ENCODE data around the gene HERC3. TPM values are rescaled to one million over a fixed set of nuclear protein-coding genes. Genes with fewer than 3 reads are reported as not detected.

Gene HERC3
- total and polyA plus RNA-seq, 2 experiments from 2014 or later = 2.2 to 2.4 TPM

DNA sequence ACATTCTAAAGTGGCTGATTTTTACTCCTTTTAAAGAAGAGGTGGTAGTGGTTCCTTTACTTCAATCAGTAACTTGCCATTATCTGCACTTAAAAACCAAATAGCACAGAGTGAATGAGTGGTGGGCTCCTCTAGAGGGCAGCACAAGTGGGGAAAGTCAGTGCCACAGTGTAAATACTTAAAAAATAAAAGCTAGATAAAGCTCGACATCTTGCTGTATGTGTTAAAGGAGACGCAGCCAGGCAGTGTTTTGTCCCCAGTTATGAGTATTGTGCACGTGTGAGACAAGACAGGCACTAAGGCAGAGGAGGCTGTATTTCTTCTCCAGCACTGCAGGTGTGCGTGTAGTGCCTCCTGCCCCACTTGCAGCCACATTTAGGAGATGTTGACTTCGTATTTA is 80.7 kb downstream of the HERC3 start:
- DNase-seq (ENCODE audit: low spot score) = peak; percentile 79
- no peak overlapping the region for H3K4me3 ChIP-seq
- ATAC-seq = peak; percentile 93
- no peak overlapping the region for H2AFZ ChIP-seq
- TF ChIP-seq, protein P1, sequence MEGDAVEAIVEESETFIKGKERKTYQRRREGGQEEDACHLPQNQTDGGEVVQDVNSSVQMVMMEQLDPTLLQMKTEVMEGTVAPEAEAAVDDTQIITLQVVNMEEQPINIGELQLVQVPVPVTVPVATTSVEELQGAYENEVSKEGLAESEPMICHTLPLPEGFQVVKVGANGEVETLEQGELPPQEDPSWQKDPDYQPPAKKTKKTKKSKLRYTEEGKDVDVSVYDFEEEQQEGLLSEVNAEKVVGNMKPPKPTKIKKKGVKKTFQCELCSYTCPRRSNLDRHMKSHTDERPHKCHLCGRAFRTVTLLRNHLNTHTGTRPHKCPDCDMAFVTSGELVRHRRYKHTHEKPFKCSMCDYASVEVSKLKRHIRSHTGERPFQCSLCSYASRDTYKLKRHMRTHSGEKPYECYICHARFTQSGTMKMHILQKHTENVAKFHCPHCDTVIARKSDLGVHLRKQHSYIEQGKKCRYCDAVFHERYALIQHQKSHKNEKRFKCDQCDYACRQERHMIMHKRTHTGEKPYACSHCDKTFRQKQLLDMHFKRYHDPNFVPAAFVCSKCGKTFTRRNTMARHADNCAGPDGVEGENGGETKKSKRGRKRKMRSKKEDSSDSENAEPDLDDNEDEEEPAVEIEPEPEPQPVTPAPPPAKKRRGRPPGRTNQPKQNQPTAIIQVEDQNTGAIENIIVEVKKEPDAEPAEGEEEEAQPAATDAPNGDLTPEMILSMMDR (conservative IDR thresholded peaks at IDR 0.05; ENCODE audit: low read depth in 2 of 2) = peak; percentile 82 to 88
- TF ChIP-seq, protein P2, sequence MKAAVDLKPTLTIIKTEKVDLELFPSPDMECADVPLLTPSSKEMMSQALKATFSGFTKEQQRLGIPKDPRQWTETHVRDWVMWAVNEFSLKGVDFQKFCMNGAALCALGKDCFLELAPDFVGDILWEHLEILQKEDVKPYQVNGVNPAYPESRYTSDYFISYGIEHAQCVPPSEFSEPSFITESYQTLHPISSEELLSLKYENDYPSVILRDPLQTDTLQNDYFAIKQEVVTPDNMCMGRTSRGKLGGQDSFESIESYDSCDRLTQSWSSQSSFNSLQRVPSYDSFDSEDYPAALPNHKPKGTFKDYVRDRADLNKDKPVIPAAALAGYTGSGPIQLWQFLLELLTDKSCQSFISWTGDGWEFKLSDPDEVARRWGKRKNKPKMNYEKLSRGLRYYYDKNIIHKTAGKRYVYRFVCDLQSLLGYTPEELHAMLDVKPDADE (IDR thresholded peaks at IDR 0.05) = no peak
- TF ChIP-seq EZH2phosphoT487 (IDR thresholded peaks at IDR 0.05; ENCODE audit: unreplicated experiment) = no peak
- TF ChIP-seq, protein P3, sequence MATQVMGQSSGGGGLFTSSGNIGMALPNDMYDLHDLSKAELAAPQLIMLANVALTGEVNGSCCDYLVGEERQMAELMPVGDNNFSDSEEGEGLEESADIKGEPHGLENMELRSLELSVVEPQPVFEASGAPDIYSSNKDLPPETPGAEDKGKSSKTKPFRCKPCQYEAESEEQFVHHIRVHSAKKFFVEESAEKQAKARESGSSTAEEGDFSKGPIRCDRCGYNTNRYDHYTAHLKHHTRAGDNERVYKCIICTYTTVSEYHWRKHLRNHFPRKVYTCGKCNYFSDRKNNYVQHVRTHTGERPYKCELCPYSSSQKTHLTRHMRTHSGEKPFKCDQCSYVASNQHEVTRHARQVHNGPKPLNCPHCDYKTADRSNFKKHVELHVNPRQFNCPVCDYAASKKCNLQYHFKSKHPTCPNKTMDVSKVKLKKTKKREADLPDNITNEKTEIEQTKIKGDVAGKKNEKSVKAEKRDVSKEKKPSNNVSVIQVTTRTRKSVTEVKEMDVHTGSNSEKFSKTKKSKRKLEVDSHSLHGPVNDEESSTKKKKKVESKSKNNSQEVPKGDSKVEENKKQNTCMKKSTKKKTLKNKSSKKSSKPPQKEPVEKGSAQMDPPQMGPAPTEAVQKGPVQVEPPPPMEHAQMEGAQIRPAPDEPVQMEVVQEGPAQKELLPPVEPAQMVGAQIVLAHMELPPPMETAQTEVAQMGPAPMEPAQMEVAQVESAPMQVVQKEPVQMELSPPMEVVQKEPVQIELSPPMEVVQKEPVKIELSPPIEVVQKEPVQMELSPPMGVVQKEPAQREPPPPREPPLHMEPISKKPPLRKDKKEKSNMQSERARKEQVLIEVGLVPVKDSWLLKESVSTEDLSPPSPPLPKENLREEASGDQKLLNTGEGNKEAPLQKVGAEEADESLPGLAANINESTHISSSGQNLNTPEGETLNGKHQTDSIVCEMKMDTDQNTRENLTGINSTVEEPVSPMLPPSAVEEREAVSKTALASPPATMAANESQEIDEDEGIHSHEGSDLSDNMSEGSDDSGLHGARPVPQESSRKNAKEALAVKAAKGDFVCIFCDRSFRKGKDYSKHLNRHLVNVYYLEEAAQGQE (IDR thresholded peaks at IDR 0.05; ENCODE audit: unreplicated experiment) = no peak
- TF ChIP-seq JUNB (IDR thresholded peaks at IDR 0.05; ENCODE audit: unreplicated experiment) = no peak
- TF ChIP-seq, protein P4, sequence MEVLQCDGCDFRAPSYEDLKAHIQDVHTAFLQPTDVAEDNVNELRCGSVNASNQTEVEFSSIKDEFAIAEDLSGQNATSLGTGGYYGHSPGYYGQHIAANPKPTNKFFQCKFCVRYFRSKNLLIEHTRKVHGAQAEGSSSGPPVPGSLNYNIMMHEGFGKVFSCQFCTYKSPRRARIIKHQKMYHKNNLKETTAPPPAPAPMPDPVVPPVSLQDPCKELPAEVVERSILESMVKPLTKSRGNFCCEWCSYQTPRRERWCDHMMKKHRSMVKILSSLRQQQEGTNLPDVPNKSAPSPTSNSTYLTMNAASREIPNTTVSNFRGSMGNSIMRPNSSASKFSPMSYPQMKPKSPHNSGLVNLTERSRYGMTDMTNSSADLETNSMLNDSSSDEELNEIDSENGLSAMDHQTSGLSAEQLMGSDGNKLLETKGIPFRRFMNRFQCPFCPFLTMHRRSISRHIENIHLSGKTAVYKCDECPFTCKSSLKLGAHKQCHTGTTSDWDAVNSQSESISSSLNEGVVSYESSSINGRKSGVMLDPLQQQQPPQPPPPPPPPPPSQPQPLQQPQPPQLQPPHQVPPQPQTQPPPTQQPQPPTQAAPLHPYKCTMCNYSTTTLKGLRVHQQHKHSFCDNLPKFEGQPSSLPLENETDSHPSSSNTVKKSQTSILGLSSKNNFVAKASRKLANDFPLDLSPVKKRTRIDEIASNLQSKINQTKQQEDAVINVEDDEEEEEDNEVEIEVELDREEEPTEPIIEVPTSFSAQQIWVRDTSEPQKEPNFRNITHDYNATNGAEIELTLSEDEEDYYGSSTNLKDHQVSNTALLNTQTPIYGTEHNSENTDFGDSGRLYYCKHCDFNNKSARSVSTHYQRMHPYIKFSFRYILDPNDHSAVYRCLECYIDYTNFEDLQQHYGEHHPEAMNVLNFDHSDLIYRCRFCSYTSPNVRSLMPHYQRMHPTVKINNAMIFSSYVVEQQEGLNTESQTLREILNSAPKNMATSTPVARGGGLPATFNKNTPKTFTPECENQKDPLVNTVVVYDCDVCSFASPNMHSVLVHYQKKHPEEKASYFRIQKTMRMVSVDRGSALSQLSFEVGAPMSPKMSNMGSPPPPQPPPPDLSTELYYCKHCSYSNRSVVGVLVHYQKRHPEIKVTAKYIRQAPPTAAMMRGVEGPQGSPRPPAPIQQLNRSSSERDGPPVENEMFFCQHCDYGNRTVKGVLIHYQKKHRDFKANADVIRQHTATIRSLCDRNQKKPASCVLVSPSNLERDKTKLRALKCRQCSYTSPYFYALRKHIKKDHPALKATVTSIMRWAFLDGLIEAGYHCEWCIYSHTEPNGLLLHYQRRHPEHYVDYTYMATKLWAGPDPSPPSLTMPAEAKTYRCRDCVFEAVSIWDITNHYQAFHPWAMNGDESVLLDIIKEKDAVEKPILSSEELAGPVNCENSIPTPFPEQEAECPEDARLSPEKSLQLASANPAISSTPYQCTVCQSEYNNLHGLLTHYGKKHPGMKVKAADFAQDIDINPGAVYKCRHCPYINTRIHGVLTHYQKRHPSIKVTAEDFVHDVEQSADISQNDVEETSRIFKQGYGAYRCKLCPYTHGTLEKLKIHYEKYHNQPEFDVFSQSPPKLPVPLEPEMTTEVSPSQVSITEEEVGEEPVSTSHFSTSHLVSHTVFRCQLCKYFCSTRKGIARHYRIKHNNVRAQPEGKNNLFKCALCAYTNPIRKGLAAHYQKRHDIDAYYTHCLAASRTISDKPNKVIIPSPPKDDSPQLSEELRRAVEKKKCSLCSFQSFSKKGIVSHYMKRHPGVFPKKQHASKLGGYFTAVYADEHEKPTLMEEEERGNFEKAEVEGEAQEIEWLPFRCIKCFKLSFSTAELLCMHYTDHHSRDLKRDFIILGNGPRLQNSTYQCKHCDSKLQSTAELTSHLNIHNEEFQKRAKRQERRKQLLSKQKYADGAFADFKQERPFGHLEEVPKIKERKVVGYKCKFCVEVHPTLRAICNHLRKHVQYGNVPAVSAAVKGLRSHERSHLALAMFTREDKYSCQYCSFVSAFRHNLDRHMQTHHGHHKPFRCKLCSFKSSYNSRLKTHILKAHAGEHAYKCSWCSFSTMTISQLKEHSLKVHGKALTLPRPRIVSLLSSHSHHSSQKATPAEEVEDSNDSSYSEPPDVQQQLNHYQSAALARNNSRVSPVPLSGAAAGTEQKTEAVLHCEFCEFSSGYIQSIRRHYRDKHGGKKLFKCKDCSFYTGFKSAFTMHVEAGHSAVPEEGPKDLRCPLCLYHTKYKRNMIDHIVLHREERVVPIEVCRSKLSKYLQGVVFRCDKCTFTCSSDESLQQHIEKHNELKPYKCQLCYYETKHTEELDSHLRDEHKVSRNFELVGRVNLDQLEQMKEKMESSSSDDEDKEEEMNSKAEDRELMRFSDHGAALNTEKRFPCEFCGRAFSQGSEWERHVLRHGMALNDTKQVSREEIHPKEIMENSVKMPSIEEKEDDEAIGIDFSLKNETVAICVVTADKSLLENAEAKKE (CRISPR knock-in tag; IDR thresholded peaks at IDR 0.05) = no peak
- no peak for TF ChIP-seq ZNF114 (CRISPR knock-in tag; IDR thresholded peaks at IDR 0.05)
- no peak for TF ChIP-seq POLR2AphosphoS5 (IDR thresholded peaks at IDR 0.05; ENCODE audit: low read depth)
- no peak for TF ChIP-seq EZH2 (IDR thresholded peaks at IDR 0.05; ENCODE audit: low read depth, unreplicated experiment)
- no peaks in the 10 kb centered on the region for H3K9me3 Mint-ChIP-seq
- H3K27me3 ChIP-seq (ENCODE audit: insufficient read depth) = no peaks in the 10 kb centered on the region
- H3K4me3 Mint-ChIP-seq = no peak overlapping the region
- H3K36me3 ChIP-seq (ENCODE audit: insufficient read depth) = no peaks in the 10 kb centered on the region
- H3F3A ChIP-seq (replicated peaks; ENCODE audit: low read depth) = no peaks in the 10 kb centered on the region
- no peaks in the 10 kb centered on the region for H4K20me1 ChIP-seq (replicated peaks; ENCODE audit: insufficient read depth)
- H3K27ac Mint-ChIP-seq = no peak overlapping the region
- no peaks in the 10 kb centered on the region for H3K36me3 Mint-ChIP-seq (ENCODE audit: low read depth)
- H3K79me2 ChIP-seq (replicated peaks; ENCODE audit: insufficient read depth) = no peaks in the 10 kb centered on the region
- H3K4me2 ChIP-seq = no peak overlapping the region
- peaks cover 9% of the 10 kb centered on the region; the same call in 2 of the 3 replicates for H3K4me1 Mint-ChIP-seq
- H3K27me3 Mint-ChIP-seq (ENCODE audit: insufficient read depth, low read depth, poor library complexity) = no peaks in the 10 kb centered on the region
- H3K9me2 ChIP-seq (ENCODE audit: insufficient read depth) = no peaks in the 10 kb centered on the region
- no peak overlapping the region for H3K27ac ChIP-seq (ENCODE audit: low read depth)
- H3K4me1 ChIP-seq (ENCODE audit: insufficient read depth) = no peaks in the 10 kb centered on the region; the same call in 1 of the 2 replicates
